GM21367 (cell line): ENCODE data around the gene CPA4.
"Not testable (repeated sequence)": the region's sequence is repeated elsewhere in the genome, so short reads cannot be mapped to it uniquely, and the experiment has no call there.

ENCODE experiments used
- ATAC-seq: cut with Tn5 transposase; IDR thresholded peaks from one replicate; pipeline ENCODE4 v1.9.1; 2021; ENCODE audit not compliant: unreplicated experiment

CPA4 gene, protein sequence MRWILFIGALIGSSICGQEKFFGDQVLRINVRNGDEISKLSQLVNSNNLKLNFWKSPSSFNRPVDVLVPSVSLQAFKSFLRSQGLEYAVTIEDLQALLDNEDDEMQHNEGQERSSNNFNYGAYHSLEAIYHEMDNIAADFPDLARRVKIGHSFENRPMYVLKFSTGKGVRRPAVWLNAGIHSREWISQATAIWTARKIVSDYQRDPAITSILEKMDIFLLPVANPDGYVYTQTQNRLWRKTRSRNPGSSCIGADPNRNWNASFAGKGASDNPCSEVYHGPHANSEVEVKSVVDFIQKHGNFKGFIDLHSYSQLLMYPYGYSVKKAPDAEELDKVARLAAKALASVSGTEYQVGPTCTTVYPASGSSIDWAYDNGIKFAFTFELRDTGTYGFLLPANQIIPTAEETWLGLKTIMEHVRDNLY

DNA sequence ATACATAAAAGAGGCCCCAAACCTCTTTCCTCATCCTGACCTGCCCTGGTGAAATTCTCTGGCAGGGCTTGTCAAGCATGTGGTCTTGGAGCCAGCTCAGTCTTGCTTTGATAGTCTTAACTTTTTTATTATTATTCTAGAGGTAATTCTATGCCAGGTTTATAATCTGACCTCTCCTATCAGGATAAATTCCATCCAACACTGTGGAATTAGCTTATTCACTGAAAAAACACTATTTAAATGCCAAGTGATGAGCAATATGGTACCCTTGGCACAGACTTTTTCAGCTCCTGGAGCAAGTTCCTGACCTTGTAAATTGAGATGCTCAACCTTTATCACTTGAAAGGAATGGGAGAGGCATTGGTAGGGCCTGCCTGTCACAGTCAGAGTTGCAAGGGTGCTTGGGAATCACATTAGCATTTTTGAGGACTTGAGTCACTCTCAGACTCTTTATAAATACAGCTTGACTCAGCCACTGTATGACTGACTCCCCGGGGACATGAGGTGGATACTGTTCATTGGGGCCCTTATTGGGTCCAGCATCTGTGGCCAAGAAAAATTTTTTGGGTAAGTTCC is at the start of gene CPA4:
Gene CPA4, plus strand, starts transcription at position 480 of the 576 bp plus-strand sequence. Its CDS starts 20 bp downstream, at position 500.
- ATAC-seq: no peak

DNA sequence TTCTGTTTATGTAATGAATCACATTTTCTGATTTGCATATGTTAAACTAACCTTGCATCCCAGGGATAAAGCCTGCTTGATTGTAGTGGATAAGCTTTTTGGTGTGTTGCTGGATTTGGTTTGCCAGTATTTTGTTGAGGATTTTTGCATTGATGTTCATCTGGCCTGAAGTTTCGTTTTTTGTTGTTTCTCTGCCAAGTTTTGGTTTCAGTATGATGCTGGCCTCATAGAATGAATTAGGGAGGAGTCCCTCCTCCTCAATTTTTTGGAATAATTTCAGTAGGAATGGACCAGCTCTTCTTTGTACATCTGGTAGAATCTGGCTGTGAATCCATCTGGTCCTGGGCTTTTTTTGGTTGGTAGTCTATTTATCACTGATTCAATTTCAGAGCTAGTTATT is 49.5 kb upstream of the CPA4 start:
- not testable (repeated sequence) for ATAC-seq

GRCh38 chr7:130246491-130246890 is 46.5 kb upstream of the CPA4 start:
- not testable (repeated sequence) for ATAC-seq

DNA sequence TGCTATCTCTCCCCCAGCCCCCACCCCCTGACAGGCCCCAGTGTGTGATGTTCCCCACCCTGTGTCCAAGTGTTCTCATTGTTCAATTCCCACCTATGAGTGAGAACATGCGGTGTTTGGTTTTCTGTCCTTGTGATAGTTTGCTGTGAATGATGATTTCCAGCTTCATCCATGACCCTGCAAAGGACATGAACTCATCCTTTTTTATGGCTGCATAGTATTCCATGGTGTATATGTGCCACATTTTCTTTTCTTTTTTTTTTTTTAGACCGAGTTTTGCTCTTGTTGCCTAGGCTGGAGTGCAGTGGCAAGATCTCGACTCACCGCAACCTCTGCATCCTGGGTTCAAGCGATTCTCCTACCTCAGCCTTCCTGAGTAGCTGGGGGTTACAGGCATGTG is 44.1 kb upstream of the CPA4 start:
- ATAC-seq: not testable (repeated sequence)

- ATAC-seq: not testable (repeated sequence)
Observed at GRCh38 chr7:130249626-130250025, 43.3 kb upstream of the CPA4 start.

DNA sequence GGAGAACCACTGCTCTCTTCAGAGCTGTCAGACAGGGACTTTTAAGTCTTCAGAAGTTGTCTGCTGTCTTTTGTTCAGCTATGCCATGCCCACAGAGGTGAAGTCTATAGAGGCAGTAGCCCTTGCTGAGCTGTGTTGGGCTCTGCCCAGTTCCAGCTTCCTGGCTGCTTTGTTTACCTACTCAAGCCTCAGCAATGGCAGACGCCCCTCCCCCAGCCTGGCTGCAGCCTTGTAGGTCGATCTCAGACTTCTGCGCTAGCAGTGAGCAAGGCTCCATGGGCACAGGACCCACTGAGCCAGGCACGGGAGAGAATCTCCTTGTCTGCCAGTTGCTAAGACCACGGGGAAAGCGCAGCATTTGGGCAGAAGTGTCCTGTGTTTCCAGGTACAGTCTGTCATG is 38.4 kb upstream of the CPA4 start:
- no peak for ATAC-seq

DNA sequence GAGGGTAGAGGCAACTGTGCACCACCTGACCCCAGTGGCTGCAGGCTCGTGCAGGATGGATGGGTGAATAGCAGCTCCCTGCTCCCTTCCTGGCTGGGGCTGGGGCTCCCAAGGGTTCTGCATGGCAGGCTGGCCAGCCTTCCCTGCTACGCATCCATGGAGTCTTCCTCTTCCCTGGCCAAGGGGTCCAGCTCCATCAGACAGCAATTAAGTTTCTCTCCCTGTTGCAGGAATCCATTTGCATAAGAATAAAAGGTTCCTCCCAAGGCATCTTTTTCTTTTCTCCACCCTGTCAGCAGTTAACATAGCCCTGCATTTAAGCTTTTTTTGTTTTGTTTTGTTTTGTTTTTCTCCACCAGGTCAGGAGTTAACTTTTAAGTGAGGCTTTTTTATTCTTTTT is 36.3 kb upstream of the CPA4 start:
- no peak for ATAC-seq

- ATAC-seq: no peak
Observed at GRCh38 chr7:130258494-130259078, 34.4 kb upstream of the CPA4 start.

GRCh38 chr7:130262448-130262847 is 30.5 kb upstream of the CPA4 start:
- ATAC-seq: no peak

DNA sequence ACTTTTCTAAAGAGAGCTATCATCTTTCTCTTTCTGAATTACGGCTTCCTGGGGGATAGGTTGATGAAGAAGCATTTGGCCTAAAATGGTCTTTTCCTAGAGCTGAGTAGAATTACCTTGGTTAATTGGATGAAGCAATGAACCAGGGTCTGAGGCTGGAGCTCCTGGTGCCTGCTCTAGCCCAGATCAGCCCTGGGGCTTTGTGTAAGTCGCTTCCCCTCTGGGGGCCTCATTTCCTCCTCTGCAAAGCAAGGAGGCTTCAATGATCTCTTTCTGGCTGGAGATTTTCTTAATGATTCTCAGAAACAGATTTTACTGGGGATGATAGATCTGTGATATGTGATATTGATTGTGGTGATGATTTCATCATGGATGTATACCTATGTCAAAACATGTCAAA is 29.8 kb upstream of the CPA4 start:
- no peak for ATAC-seq

DNA sequence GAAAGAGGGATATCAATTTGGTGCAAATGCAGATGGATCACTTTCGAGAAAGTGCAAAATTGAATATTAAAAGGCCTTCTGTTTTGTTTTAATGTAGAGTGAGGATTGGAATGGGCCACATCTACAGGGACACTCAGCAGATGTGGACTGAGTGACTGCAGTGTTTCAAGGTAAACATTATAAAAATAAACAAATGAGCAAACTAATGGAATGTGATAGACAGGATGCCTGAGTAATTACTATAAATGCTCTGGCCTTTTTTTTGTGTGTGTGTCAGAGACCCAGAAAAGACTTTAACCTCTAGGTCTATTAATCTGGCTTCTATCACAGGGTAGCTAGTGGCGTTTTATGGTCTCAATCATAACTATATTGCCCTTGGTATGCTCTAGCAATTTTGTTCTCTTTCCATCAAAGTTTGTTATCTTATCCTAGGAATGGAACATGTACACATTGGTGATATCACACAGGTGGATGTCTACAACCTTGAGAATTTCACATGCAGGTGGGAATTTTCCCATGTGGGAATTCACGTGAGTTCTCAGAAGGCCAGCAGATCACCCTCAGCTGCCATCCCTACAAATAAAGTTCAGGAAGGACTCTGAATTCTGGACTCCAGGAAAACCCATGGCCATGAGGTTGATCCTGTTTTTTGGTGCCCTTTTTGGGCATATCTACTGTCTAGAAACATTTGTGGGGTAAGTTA is 26.6 kb upstream of the CPA4 start, which contains the start of gene CPA2:
Gene CPA2, plus strand, starts transcription at position 606 of the 703 bp plus-strand sequence. Its CDS starts 19 bp downstream, at position 625.
- ATAC-seq: no peak

DNA sequence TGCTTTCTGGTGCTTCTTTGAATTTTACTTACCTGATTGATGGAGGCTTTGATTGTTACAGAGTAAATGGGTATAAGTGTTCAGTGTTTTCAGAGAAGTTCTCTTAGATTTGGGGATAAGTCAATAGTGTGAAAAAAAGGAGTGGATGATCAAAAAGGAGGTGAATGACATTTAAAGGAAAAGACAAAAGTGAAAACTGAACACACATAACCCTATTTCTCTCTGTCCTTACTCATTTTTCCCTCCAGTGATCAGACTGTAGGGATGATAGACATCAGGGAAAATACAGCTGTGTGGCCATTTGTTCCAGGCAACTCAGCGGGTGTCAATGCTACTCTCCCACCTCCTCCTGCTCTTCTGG is 26.0 kb upstream of the CPA4 start:
- no peak for ATAC-seq

DNA sequence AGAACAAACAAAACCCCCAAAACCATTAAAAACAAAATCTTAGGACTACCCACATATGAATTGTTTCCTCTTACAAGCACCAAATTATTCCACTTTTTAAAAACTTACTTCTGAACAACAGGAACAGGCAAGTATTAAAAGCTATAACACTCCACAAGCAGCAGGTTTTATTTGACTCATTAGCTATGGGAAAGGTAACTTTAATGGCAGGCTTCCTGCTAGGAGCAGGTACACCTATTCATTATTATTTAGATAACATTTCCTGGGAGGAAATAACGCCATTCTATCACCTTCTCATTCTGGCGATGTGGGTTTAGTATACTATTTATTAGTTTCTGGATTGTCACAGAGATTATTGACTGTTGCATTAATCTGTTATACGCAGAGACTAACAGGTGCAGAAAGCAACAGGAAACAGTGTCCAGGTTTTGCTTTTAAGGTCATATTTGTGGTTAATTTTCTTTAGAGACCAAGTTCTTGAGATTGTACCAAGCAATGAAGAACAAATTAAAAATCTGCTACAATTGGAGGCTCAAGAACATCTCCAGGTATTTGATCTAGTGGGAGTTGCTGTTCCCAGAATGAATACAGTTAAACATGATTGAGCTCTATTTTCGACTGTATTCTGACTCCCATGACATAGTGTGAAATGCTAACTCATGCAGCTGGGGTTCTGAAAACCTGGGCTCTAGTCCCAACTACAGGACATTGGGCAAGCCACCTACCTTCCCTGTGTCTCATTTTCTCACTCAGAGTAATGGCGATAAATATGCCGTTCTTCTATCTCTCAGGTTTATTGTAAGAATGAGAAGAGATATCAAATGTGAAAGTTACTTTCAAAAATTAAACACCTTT is 24.3 kb upstream of the CPA4 start:
- ATAC-seq: no peak

- no peak for ATAC-seq
Observed at GRCh38 chr7:130269318-130269694, 23.7 kb upstream of the CPA4 start.

DNA sequence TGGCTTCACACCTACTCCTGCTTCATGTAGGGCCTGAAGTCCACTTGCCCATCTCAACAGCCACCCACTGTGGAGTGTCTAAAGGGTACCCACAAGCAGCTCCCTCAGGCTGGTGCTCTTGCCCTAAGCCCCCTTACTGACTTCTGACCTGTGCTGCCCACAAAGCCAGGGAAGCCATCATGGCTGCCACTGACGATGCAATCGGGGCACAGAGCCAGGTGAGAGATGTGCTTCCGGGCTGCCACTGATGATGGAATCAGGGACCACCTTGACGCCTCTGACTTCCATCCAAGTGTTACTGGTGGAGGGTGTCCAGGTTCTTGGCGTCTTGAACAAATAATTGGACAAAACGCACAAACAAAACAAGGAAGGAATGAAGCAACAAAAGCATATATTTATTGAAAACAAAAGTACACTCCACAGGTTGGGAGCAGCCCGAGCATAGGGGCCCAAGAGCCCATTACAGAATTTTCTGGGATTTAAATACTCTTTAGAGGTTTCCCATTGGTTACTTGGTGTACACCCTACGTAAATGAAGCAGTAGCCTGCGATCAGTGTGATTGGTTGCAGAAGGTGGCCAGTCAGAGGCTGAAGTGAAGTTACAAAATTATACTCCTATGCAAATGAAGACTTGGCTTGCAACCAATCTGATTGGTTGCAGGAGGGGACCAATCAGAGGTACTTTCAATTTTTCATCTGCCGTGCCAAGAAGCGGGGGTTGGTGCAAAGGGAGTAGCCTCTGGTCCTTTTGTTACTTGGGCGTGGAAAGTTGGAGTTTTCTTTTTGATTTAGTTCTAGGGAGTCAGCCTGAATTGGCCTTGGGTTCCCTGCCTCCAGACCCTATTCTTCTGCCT is 21.8 kb upstream of the CPA4 start:
- no peak for ATAC-seq

DNA sequence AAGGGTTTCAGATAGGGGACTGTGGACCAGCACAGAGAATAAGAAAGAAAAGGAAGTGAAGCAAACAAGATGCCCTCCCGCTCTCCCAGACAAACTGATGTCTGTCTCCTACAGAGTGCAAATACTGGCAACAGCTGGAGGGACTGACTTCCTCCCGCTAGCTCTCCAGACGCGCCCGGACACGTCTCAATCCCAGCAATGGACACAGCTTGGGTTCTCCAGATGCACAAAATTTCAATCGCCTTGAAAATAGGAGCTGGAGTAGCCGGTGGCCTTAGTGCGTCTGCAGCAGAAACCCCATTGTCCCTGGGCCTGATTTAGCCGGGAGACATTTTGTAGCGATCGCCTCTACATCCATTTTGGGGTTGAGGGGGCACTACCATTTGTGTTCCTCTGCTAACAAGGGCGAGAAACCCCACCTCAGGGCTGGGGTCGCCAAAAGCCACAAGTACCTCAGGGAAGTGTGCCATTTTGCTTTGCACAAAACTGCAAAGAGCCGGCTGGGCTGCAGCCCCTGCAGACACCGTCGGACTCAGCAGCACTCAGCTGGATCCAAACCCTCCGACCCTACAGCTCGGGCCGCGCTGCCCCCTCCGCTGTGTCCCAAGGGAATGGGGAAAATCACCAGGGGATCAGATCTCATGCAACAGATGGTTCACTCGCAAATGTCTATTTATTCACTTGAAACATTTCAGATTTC is 20.4 kb upstream of the CPA4 start:
- ATAC-seq: no peak

DNA sequence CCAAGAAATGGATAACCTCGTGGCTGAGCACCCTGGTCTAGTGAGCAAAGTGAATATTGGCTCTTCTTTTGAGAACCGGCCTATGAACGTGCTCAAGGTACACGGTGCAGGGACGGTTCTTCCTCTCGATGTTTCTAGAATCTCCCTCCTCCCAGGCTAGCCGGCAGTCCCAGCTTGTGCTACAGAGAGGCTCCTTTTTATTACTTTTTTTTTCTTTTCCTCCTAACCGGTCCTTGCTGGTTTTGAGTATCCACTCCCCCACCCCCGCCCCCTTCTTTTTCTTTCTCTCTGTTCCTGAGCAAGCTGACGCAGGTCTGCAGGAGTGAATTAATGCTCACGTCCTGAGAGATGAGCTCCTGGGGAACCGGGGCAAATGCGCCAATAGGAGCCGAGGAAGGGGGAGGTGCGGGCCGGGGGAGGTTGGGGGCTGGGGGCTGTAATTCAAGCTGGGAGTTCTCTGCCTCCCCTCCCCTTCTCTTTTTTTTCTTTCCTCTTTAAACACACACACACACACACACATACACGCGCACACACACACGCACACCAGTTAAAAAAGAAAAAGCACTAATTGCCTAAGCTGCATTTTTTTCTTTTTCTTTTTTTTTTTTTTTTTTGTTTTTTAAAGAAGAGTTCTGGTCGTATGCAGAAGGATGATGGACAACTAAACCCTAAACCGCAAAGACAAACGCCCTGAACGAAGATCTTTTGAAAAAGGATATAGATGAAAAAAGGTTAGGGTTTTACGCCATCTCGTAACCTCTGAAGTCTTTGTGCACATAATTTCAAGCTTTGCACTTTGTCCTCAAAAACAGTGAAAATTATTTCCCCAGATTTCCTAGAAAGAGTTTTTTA is 19.7 kb upstream of the CPA4 start:
- no peak for ATAC-seq

DNA sequence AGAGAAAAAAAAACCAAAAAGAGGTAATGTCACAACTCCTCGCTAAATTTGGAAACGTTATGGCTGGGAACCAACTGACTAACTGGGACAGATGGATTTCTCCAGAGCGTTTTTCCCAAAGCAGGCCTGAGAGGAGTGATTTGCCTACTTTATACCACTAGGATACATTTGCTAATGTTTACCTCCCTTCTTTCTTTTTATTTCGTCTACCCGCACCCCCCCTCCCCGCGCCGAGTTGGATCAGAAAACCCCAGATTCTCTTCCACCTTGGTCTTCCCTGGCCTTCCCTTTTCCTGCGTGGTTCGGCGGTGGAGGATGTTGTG is 19.1 kb upstream of the CPA4 start:
- no peak for ATAC-seq
